Bronchial epithelial cell (primary cell): ENCODE measurements around the gene NAP1L4. TPM values are rescaled to one million over a fixed set of nuclear protein-coding genes. Genes with fewer than 3 reads are reported as not detected.
A peak's percentile ranks its signal among the peaks of the same experiment; 100 is the strongest.

ENCODE experiments used
- DNase-seq: peaks from one replicate; pipeline ENCODE4 v3.0.0-alpha.2; 2010; ENCODE audit warnings: low read depth
- FAIRE-seq: peaks from 2 replicates; lab custom pipeline; 2011; peaks lifted over from hg19 to GRCh38; lab: Jason Lieb, UNC
- H3K27me3 ChIP-seq: 2 replicates; pipeline ENCODE4 v1.5.1; 2011; ENCODE audit warnings: low read length; ENCODE audit not compliant: control insufficient read depth, insufficient read depth
- H3K36me3 ChIP-seq: 2 replicates; pipeline ENCODE4 v1.5.1; 2011; ENCODE audit warnings: low read length; ENCODE audit not compliant: control insufficient read depth, insufficient read depth
- H3K4me3 ChIP-seq: 2 replicates; pipeline ENCODE4 v1.5.1; 2011; ENCODE audit warnings: mild to moderate bottlenecking, low read depth, low read length, control low read depth
- total RNA-seq: library from RNA; depleted of rRNA; stranded (reverse); fragments of >200 nt; gene quantifications from 2 replicates; pipeline ENCODE4 v1.2.1, GENCODE V29; 2014
- TF ChIP-seq, protein P1 (sequence below): IDR thresholded peaks from 2 replicates; pipeline ENCODE4 v1.5.1; 2011; ENCODE audit warnings: mild to moderate bottlenecking, moderate library complexity, low read length, control low read depth, inconsistent platforms; ENCODE audit not compliant: insufficient read depth, severe bottlenecking

NAP1L4 gene
- total RNA-seq, 1 donor from 2014 or later: 101 TPM

DNA sequence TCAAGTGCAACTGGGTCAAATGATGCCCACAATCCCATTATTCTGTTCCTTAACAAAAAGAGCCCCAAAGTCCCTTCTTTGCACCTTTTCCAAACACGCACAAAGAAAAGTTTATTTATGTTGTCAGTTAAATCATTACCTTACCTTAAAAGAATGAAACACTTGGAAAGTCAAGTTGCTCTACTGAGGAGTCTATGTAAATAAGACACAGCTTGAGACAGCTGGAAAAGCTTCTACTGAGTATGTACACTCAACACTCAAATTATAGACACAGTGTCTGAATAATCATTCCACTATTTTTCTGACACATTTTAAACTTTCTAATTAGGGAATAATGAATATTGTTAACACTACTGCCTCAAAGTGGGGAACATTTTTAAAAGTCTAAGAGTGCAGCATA lies 41.3 kb downstream of the NAP1L4 start:
- H3K27me3 ChIP-seq: no peaks in the 10 kb centered on the region
- FAIRE-seq (no peak), DNase-seq (no peak)
- H3K36me3 ChIP-seq: peaks cover 33% of the 10 kb centered on the region
- TF ChIP-seq, protein P1, sequence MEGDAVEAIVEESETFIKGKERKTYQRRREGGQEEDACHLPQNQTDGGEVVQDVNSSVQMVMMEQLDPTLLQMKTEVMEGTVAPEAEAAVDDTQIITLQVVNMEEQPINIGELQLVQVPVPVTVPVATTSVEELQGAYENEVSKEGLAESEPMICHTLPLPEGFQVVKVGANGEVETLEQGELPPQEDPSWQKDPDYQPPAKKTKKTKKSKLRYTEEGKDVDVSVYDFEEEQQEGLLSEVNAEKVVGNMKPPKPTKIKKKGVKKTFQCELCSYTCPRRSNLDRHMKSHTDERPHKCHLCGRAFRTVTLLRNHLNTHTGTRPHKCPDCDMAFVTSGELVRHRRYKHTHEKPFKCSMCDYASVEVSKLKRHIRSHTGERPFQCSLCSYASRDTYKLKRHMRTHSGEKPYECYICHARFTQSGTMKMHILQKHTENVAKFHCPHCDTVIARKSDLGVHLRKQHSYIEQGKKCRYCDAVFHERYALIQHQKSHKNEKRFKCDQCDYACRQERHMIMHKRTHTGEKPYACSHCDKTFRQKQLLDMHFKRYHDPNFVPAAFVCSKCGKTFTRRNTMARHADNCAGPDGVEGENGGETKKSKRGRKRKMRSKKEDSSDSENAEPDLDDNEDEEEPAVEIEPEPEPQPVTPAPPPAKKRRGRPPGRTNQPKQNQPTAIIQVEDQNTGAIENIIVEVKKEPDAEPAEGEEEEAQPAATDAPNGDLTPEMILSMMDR: no peak
- no peak overlapping the region for H3K4me3 ChIP-seq

DNA sequence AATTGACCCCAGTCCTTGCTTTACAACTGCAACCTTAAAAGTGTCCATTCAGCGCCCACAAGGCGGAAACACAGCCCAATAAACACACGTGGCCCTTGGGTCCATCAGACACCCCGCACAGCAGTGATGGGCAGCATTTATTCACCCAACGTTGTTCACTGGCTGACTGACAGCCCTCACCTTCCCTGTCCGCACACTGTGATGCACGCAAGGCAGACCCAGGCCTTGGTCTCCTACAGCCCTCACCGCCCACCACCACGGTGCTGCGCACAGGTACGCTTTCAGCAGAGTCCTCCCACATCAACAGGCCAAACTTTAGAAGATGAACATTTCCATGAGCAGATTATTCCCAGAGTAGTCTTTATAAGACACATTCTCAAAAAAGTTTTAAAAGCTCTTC lies 42.2 kb downstream of the NAP1L4 start:
- no peak for FAIRE-seq
- peaks cover 34% of the 10 kb centered on the region for H3K36me3 ChIP-seq
- no peak overlapping the region for H3K4me3 ChIP-seq
- no peaks in the 10 kb centered on the region for H3K27me3 ChIP-seq
- DNase-seq: no peak
- TF ChIP-seq, protein P1: no peak

DNA sequence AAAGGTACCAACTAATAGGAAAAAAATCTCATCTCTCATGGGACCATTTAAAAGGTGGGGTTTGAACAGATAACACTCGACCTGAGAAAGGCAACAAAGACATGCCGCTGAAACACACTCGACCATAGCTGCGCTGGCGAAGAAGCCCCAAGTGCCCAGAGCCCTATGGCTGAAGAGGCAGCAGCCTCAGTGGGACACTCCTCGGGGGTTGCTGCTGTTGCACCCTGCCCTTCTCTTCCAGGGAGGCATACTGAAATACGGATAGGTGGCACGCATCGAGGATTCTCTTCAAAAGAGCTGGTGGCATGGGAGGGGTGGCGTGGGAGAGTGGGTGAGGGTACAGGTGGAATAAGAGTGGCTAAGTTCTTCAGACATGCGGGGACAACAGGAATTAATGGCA lies 44.4 kb downstream of the NAP1L4 start:
- Histone ChIP-seq H3K36me3 (peaks cover 29% of the 10 kb centered on the region), H3K27me3 (no peaks in the 10 kb centered on the region), H3K4me3 (no peak overlapping the region)
- FAIRE-seq: no peak
- no peak for DNase-seq
- TF ChIP-seq, protein P1: no peak

GRCh38 chr11:2945757-2946287 lies 46.3 kb downstream of the NAP1L4 start:
- Histone ChIP-seq H3K27me3 (no peaks in the 10 kb centered on the region), H3K4me3 (no peak overlapping the region), H3K36me3 (peaks cover 20% of the 10 kb centered on the region)
- TF ChIP-seq, protein P1: no peak
- no peak for DNase-seq
- no peak for FAIRE-seq

DNA sequence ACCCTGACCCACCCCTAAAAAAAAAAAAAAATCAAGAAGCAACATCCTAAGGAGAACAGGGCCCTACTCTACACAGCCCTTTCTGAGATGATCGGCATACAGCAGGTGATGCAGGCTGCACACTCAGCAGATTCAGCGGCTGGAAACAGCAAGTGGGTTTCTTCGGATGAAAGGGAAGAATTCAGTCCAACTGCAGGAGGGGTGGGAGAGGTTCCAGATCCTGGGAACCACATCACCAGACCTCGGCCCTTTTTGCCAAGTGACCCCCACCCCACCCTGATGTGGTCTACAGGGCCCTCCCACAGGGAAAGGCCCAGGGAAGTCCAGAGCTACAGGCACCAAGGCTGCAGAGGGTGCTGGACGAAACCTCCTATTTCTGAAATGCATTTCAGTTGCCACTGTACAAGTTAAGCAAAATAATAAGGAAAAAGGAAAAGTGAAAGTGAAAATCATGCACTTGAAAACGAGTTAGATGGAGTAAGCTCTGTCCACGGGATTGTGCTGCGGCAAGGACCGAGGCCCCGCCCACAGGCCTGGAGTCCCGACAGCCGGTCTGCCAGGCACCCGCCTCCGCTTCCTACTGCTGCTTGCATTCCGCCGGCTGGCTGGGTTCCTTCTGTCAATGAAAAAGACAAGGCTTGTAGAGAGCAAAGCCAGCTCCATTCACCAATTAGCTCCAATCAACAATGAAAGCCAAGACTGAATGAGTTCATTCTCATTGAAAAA lies 46.9 kb downstream of the NAP1L4 start:
- TF ChIP-seq, protein P1: no peak
- H3K36me3 ChIP-seq: peaks cover 20% of the 10 kb centered on the region
- DNase-seq (peak; percentile 60), FAIRE-seq (no peak)
- H3K4me3 ChIP-seq: no peak overlapping the region
- no peaks in the 10 kb centered on the region for H3K27me3 ChIP-seq
